HEK293T (cell line): Measurements from ENCODE around the gene ATG4D.
"Not testable (repeated sequence)": the region's sequence is repeated elsewhere in the genome, so short reads cannot be mapped to it uniquely, and the experiment has no call there.

ENCODE experiments used
- CTCF ChIA-PET: fragments of 350-600 bp; formaldehyde crosslinking; extraction: SDS; loops from one replicate; lab custom pipeline; 2021; ENCODE audit warnings: antibody characterized with exemption, inconsistent platforms; lab: Yijun Ruan, JAX
- POLR2A ChIA-PET: fragments of 350-600 bp; formaldehyde crosslinking; extraction: SDS; loops from one replicate; lab custom pipeline; 2020; ENCODE audit warnings: antibody characterized with exemption, inconsistent platforms; lab: Yijun Ruan, JAX
- DNase-seq: peaks from one replicate; pipeline ENCODE4 v3.0.0; 2012; ENCODE audit warnings: mixed read lengths; ENCODE audit errors: extremely low spot score
- ARNT ChIP-seq: fragments of 450-650 bp; IDR thresholded peaks from 2 replicates; pipeline ENCODE4 v1.6.1; 2017; ENCODE audit warnings: mild to moderate bottlenecking
- BHLHE40 ChIP-seq: fragments of 450-650 bp; IDR thresholded peaks from 2 replicates; pipeline ENCODE4 v1.6.1; 2016; ENCODE audit warnings: mild to moderate bottlenecking, moderate library complexity, borderline replicate concordance
- CTBP1 ChIP-seq: fragments of 450-650 bp; IDR thresholded peaks from 2 replicates; pipeline ENCODE4 v1.6.1; 2016; ENCODE audit warnings: borderline replicate concordance
- ELF4 ChIP-seq: fragments of 450-650 bp; IDR thresholded peaks from 2 replicates; pipeline ENCODE4 v1.6.1; 2017; ENCODE audit warnings: antibody characterized with exemption
- FOXA1 ChIP-seq: fragments of 450-650 bp; IDR thresholded peaks from 2 replicates; pipeline ENCODE4 v1.6.1; 2016; ENCODE audit warnings: mild to moderate bottlenecking
- FOXK2 ChIP-seq: fragments of 450-650 bp; IDR thresholded peaks from 2 replicates; pipeline ENCODE4 v1.6.1; 2016; ENCODE audit warnings: mild to moderate bottlenecking
- FOXM1 ChIP-seq: fragments of 450-650 bp; IDR thresholded peaks from 2 replicates; pipeline ENCODE4 v1.6.1; 2017; ENCODE audit warnings: mild to moderate bottlenecking, borderline replicate concordance
- HDGF ChIP-seq: fragments of 450-650 bp; IDR thresholded peaks from 2 replicates; pipeline ENCODE4 v1.6.1; 2017; ENCODE audit warnings: antibody characterized with exemption, borderline replicate concordance
- L3MBTL2 ChIP-seq: fragments of 450-650 bp; conservative IDR thresholded peaks from 2 replicates; pipeline ENCODE4 v1.6.1; 2016; ENCODE audit warnings: mild to moderate bottlenecking
- LEF1 ChIP-seq: fragments of 450-650 bp; IDR thresholded peaks from 2 replicates; pipeline ENCODE4 v1.6.1; 2017; ENCODE audit warnings: mild to moderate bottlenecking, borderline replicate concordance
- NFRKB ChIP-seq: fragments of 450-650 bp; IDR thresholded peaks from 2 replicates; pipeline ENCODE4 v1.6.1; 2016; ENCODE audit warnings: mild to moderate bottlenecking, moderate library complexity
- SP1 ChIP-seq: fragments of 450-650 bp; IDR thresholded peaks from 2 replicates; pipeline ENCODE4 v1.6.1; 2017
- SUZ12 ChIP-seq: fragments of 450-650 bp; IDR thresholded peaks from 2 replicates; pipeline ENCODE4 v1.6.1; 2016; ENCODE audit warnings: mild to moderate bottlenecking
- TARDBP ChIP-seq: fragments of 450-650 bp; IDR thresholded peaks from 2 replicates; pipeline ENCODE4 v1.6.1; 2016
- ZNF384 ChIP-seq: fragments of 450-650 bp; IDR thresholded peaks from 2 replicates; pipeline ENCODE4 v1.6.1; 2016
- TF ChIP-seq, protein P1 (sequence below): fragments of 450-650 bp; IDR thresholded peaks from 2 replicates; pipeline ENCODE4 v1.6.1; 2016

The ATG4D gene

DNA sequence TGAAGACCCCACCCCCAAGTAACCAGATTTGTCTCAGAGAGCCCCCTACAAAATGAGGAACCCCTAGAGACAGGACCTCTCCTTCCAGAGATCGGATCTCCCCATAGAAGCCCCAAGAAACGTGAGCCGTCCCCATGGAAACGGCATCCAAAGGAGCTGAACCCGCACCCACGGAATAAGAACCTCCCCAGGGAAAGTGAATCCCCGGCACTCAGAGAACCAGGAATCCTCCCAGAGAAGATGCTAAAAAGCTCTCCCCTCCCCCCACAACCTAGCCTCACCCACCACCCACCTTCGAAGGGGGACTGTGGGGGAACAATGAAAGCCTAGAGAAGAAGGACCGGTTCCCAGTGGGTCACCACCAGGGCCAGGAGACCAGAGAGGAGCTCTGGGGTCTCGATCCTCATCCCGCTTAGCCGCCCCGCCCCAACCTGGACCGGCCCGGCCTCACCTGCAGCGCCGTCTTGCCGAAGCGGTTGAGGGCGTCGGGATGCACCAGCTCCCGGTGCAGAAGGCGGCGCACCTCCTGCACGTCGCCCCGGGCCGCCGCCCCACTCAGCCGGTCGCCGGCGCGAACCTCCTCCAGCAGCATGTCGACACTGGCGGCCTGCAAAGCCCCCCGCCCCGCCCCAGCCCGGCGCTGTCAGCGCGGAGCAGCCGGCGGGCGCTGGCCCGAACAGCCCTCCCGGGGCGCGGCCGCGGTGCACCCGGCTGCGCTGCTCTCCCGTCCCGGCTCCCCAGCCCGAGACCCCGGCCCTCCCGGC is 24.5 kb downstream of the ATG4D start:
- DNase-seq = no peak
- POLR2A ChIA-PET = interaction anchor here (0.7 to 3.8 kb wide), 4 partner anchors 15 to 267 kb away, joined by 3 to 20 read pairs (median 4); partner anchors contain the start of gene TMED1
- CTCF ChIA-PET = interaction anchor here (0.9 to 1.6 kb wide), 2 partner anchors 13 to 26 kb away, joined by 3 to 4 read pairs; no protein-coding TSS in a partner anchor
- TF ChIP-seq CTBP1 (no peak), FOXA1 (no peak), SP1 (no peak), FOXK2 (no peak), LEF1 (no peak; the same call in 1 of the 2 replicates), L3MBTL2 (no peak), ARNT (no peak), TARDBP (no peak), SUZ12 (no peak), FOXM1 (no peak), BHLHE40 (no peak), ELF4 (no peak), HDGF (no peak), NFRKB (no peak), ZNF384 (no peak)
- TF ChIP-seq, protein P1, sequence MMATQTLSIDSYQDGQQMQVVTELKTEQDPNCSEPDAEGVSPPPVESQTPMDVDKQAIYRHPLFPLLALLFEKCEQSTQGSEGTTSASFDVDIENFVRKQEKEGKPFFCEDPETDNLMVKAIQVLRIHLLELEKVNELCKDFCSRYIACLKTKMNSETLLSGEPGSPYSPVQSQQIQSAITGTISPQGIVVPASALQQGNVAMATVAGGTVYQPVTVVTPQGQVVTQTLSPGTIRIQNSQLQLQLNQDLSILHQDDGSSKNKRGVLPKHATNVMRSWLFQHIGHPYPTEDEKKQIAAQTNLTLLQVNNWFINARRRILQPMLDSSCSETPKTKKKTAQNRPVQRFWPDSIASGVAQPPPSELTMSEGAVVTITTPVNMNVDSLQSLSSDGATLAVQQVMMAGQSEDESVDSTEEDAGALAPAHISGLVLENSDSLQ = no peak

DNA sequence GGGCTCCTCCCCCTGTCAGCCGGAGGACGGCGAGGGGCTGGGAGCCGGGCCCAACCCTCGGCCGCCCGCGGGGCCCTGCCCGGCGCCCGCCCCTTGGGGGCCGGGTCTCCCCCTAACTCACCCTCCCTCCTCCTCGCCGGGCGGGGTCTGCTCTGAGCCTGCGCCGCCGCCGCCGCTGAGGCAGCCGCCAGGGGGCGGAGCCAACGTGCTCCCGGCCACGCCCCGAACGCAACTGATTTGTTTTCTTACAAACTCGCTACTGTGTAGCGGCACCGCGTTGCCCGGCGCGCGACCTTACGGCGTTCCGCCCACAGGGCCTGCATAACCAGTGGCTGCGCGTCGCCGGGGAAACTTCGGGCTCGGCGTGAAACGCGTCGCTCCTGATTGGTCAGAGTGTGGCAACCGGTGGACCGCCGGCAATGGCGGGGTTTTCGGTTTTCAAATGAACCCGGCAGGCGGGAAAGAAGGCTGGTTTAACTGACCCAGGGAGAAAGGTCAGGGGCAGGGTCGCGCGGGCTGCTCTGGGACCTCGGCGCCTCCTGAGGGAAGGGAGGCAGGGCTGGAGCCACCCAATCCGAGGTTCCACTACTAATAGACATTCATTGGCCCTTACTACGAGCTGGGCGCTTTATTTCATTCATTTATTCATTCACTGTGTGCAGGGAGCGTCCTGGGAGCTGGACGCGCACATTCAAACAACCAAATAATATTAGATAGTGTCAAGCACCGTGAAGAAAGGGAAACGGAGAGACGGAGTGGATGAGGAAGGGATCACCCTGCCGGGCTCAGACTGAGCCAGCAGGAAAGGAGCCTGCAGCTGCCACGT is 25.3 kb downstream of the ATG4D start, which contains the start of gene CDKN2D:
Gene CDKN2D, minus strand, starts transcription at position 154 of the 826 bp plus-strand sequence. CDS start 326 bp downstream, outside the sequence.
- DNase-seq = peak; percentile 83
- ChIA-PET POLR2A (interaction anchor here (0.6 to 3.8 kb wide), 9 partner anchors 16 to 267 kb away, joined by 3 to 20 read pairs (median 4); partner anchors contain the start of genes QTRT1, S1PR5 and TMED1), CTCF (interaction anchor here (0.6 to 1.6 kb wide), 7 partner anchors 12 to 108 kb away, joined by 3 to 4 read pairs (median 3); no protein-coding TSS in a partner anchor)
- TF ChIP-seq CTBP1 = no peak
- peak; percentile 93 for TF ChIP-seq L3MBTL2
- TF ChIP-seq SUZ12 = no peak
- no peak for TF ChIP-seq ELF4
- TF ChIP-seq NFRKB = no peak
- no peak for TF ChIP-seq SP1
- no peak for TF ChIP-seq BHLHE40
- TF ChIP-seq, protein P1 = no peak
- 0 out of 2 replicates have a peak, but pooled peaks have one; percentile 11 for TF ChIP-seq HDGF
- no peak for TF ChIP-seq LEF1
- no peak for TF ChIP-seq FOXA1
- TF ChIP-seq TARDBP = no peak
- no peak for TF ChIP-seq ARNT
- TF ChIP-seq ZNF384 = no peak
- peak; percentile 93; the same call in 1 of the 2 replicates for TF ChIP-seq FOXM1

DNA sequence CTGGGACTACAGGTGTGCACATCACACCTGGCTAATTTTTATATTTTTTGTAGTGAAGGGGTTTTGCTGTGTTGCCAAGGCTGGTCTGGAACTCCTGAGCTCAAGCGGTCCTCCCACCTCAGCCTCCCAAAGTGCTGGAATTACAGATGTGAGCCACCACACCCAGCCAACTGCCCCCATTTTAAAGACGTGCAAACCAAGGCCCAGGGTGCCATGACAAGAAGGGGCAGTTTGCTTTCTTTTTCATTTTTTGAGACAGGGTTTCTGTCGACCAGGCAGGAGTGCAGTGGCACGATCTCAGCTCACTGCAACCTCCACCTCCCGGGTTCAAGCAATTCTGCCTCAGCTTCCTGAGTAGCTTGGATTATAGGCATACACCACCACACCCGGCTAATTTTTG is 30.1 kb downstream of the ATG4D start:
- CTCF ChIA-PET = interaction anchor here (0.6 kb wide), 2 partner anchors 21 to 47 kb away, joined by 4 read pairs; no protein-coding TSS in a partner anchor
- DNase-seq, POLR2A ChIA-PET: not testable (repeated sequence)

DNA sequence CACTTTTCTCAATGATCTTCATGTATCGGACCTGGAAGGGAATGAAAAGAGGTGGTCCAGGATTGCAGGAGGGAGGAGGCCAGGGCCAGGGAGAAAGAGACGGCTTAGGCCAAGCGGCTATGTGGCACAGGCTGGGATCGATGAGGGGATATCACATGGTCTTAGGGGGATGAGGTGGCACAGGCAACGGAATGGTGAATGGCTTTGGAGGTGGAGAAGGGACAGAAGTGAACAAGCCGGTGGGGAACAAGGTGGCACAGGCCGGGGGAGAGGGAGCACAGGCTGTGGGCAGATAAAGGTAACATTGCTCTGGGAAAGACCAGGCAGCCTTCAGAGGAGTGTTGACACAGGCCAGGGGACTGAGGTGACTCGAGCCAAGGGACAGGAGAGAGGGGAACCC is 30.8 kb downstream of the ATG4D start:
- no peak for DNase-seq
- TF ChIP-seq HDGF (no peak), FOXA1 (no peak), CTBP1 (no peak), LEF1 (no peak), FOXK2 (no peak), L3MBTL2 (no peak)
- TF ChIP-seq, protein P1 = no peak
- POLR2A ChIA-PET = no interaction called here
- CTCF ChIA-PET = no interaction called here

DNA sequence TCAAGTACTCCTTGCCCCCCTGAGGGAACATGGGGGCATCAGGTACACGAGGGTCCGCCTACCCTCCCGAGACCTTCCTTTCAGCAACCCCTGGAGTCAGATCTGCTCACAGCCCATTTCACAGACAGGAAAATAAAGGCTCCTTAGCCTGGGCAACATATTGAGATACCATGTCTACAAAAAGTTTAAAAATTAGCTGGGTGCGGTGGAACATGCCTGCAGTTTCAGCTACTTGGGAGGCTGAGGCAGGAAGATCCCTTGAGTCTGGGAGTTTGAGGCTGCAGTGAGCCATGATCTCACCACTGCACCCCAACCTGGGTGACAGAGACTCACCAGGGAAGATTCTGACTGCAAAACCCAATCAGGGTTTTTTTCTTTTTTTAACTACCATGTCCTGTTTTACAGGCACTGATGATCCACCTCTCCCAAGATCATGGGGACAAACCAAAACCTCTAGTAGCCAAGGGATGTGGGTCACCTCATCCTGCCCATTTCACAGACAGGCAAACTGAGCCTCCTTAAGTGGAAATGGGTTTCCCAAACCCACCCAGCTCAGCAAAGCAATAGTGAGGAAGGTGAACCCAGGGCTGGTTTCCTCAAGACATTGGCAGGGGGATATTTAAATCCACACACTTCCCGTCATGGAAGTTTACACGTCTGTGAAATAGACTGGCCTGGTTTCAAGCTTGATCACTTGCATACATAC is 31.5 kb downstream of the ATG4D start:
- peak; percentile 20; the same call in 1 of the 2 replicates for TF ChIP-seq ZNF384
- no peak for TF ChIP-seq SP1
- POLR2A ChIA-PET = no interaction called here
- CTCF ChIA-PET = no interaction called here
- no peak for DNase-seq
